HepG2 (cell line): Measurements from ENCODE around the gene NTM. TPM values are rescaled to one million over a fixed set of nuclear protein-coding genes. Genes with fewer than 3 reads are reported as not detected.
"Not testable (repeated sequence)": the region's sequence is repeated elsewhere in the genome, so short reads cannot be mapped to it uniquely, and the experiment has no call there.

Source experiments
- ATAC-seq: fragments of 200-7000 bp; cut with Tn5 transposase; 3 replicates; pipeline ENCODE4 v1.9.1; 2020; ENCODE audit warnings: mild to moderate bottlenecking, moderate library complexity
- BruUV-seq: library from RNA; stranded (reverse); fragments of 400-500 nt; replicated peaks from 2 replicates; lab custom pipeline; 2021; lab: Mats Ljungman, UMichigan
- CTCF ChIA-PET: fragments of 300-600 bp; formaldehyde crosslinking; extraction: SDS; loops from one replicate; lab custom pipeline; 2021; ENCODE audit warnings: low total read pairs, inconsistent platforms, low intra/inter-chr PET ratio; lab: Yijun Ruan, JAX
- POLR2A ChIA-PET: fragments of 350-600 bp; sonication (Branson Sonifier 250); formaldehyde crosslinking; loops from one replicate; lab custom pipeline; 2020; ENCODE audit warnings: antibody characterized with exemption, inconsistent platforms; lab: Yijun Ruan, JAX
- DNase-seq: peaks from one replicate; pipeline ENCODE4 v3.0.0-alpha.2; 2015; ENCODE audit warnings: low spot score
- FAIRE-seq: peaks from 3 replicates; lab custom pipeline; 2011; peaks lifted over from hg19 to GRCh38; lab: Jason Lieb, UNC
- H2AFZ ChIP-seq: one replicate; pipeline ENCODE4 v1.6.1; 2011; ENCODE audit warnings: low read length, inconsistent platforms
- H3K27ac ChIP-seq: fragments of 300-600 bp; 3 replicates; pipeline ENCODE4 v1.8.0; 2011; ENCODE audit warnings: mixed run types, mild to moderate bottlenecking, mixed read lengths, low read length, inconsistent platforms; ENCODE audit not compliant: insufficient read depth; ENCODE audit errors: extremely low read length
- H3K27me3 ChIP-seq, 2 experiments: fragments of 200-600 bp in 1 of 2; 2 replicates in 1 of 2; 3 replicates in 1 of 2; pipeline versions ENCODE4 v1.6.0 to v1.8.0; 2011; ENCODE audit warnings: low read length in 2 of 2, mild to moderate bottlenecking in 2 of 2, moderate library complexity in 2 of 2, inconsistent platforms in 1 of 2; ENCODE audit not compliant: insufficient read depth in 2 of 2, control insufficient read depth in 1 of 2
- H3K36me3 ChIP-seq, 2 experiments: fragments of 200-600 bp in 1 of 2; replicated peaks in 1 of 2; 2 replicates in 1 of 2; 3 replicates in 1 of 2; pipeline versions ENCODE4 v1.5.1 to v1.8.0; 2011; ENCODE audit warnings: low read length in 2 of 2, inconsistent platforms in 1 of 2; ENCODE audit not compliant: insufficient read depth in 2 of 2, control insufficient read depth in 1 of 2
- H3K4me1 ChIP-seq: 2 replicates; pipeline ENCODE4 v1.5.1; 2012; ENCODE audit warnings: low read length, inconsistent platforms; ENCODE audit not compliant: insufficient read depth
- H3K4me2 ChIP-seq: 2 replicates; pipeline ENCODE4 v1.6.0; 2011; ENCODE audit warnings: low read depth, low read length, inconsistent platforms
- H3K4me3 ChIP-seq, 3 experiments: fragments of 200-600 bp in 1 of 3; sonication (generic), shearing (Covaris generic) in 1 of 3; replicated peaks in 1 of 3; 2 replicates each; pipeline ENCODE4 v1.5.1; 2011 to 2016; ENCODE audit warnings: low read length in 3 of 3, inconsistent platforms in 2 of 3, low read depth in 2 of 3, mild to moderate bottlenecking in 2 of 3, control low read depth in 1 of 3, mixed read lengths in 1 of 3; ENCODE audit not compliant: insufficient read depth in 1 of 3
- H3K79me2 ChIP-seq: one replicate; pipeline ENCODE4 v1.6.1; 2011; ENCODE audit warnings: low read length, inconsistent platforms; ENCODE audit not compliant: insufficient read depth
- H3K9ac ChIP-seq: 2 replicates; pipeline ENCODE4 v1.6.0; 2011; ENCODE audit warnings: mild to moderate bottlenecking, low read depth, low read length, inconsistent platforms; ENCODE audit not compliant: insufficient read depth
- H3K9me3 ChIP-seq: 2 replicates; pipeline ENCODE4 v1.5.1; 2012; ENCODE audit warnings: mild to moderate bottlenecking, low read length
- H4K20me1 ChIP-seq: 2 replicates; pipeline ENCODE4 v1.6.0; 2011; ENCODE audit warnings: inconsistent platforms, mild to moderate bottlenecking, low read length, moderate library complexity; ENCODE audit not compliant: insufficient read depth
- ARNT ChIP-seq: fragments of 450-650 bp; IDR thresholded peaks from 2 replicates; pipeline ENCODE4 v1.6.1; 2017
- GLMP ChIP-seq: sonication (generic); formaldehyde crosslinking; IDR thresholded peaks from 2 replicates; pipeline ENCODE4 v1.9.0; 2021; ENCODE audit warnings: missing genetic modification reagents, mild to moderate bottlenecking, borderline replicate concordance
- MIER3 ChIP-seq: IDR thresholded peaks from 2 replicates; pipeline ENCODE4 v1.6.1; 2016; ENCODE audit warnings: missing compliant biosample characterization, borderline replicate concordance
- NFE2L2 ChIP-seq: fragments of 150-350 bp; IDR thresholded peaks from 2 replicates; pipeline ENCODE4 v1.6.1; 2014; ENCODE audit warnings: low read length
- SP1 ChIP-seq, 2 experiments: fragments of 450-650 bp in 1 of 2; sonication (generic) in 1 of 2; formaldehyde crosslinking in 1 of 2; IDR thresholded peaks; 2 replicates each; pipeline versions ENCODE4 v1.4.0 to v1.6.1; 2016 to 2020; ENCODE audit warnings: missing genetic modification reagents in 1 of 2
- SP140L ChIP-seq: sonication (generic); formaldehyde crosslinking; IDR thresholded peaks from 2 replicates; pipeline ENCODE4 v1.4.0; 2020; ENCODE audit warnings: missing genetic modification reagents, borderline replicate concordance
- TEAD3 ChIP-seq: optimal IDR thresholded peaks from 2 replicates; pipeline ENCODE3; 2016; ENCODE audit warnings: borderline replicate concordance
- TFE3 ChIP-seq: IDR thresholded peaks from 2 replicates; pipeline ENCODE4 v1.6.1; 2016
- ZFY ChIP-seq: sonication (generic); formaldehyde crosslinking; IDR thresholded peaks from 2 replicates; pipeline ENCODE4 v1.4.0; 2020; ENCODE audit warnings: missing genetic modification reagents
- ZNF598 ChIP-seq: sonication (generic); formaldehyde crosslinking; IDR thresholded peaks from 2 replicates; pipeline ENCODE4 v1.5.1; 2020; ENCODE audit warnings: mild to moderate bottlenecking, missing genetic modification reagents, borderline replicate concordance
- ZNF607 ChIP-seq: sonication (generic); formaldehyde crosslinking; IDR thresholded peaks from 2 replicates; pipeline ENCODE4 v1.5.1; 2020; ENCODE audit warnings: missing genetic modification reagents, mild to moderate bottlenecking, borderline replicate concordance
- ZNF678 ChIP-seq: sonication (generic); formaldehyde crosslinking; IDR thresholded peaks from 2 replicates; pipeline ENCODE4 v1.4.0; 2020; ENCODE audit warnings: mild to moderate bottlenecking, missing genetic modification reagents
- ZNF772 ChIP-seq: sonication (generic); formaldehyde crosslinking; IDR thresholded peaks from 2 replicates; pipeline ENCODE4 v1.5.0; 2020; ENCODE audit warnings: mild to moderate bottlenecking, missing genetic modification reagents
- WGBS: methylation state at CpG from one replicate; pipeline ENCODE4 v1.1.6; 2017; ENCODE audit warnings: low lambda C conversion rate; 5-methylcytosine and 5-hydroxymethylcytosine counted together
- in situ Hi-C: cut with HindIII; loops from 2 replicates; pipeline ENCODE4 v1.10.0; 2017; ENCODE audit warnings: low pct_unique_long_range_greater_than_20kb; ENCODE audit not compliant: extremely low pct_ligation_motif_present
- intact Hi-C: fragments of 100-400 bp; cut with micrococcal nuclease; formaldehyde crosslinking; loops from one replicate; pipeline ENCODE4 v1.10.0; 2022; ENCODE audit not compliant: unreplicated experiment
- polyA plus RNA-seq, 8 experiments: library from polyadenylated mRNA; depleted of rRNA in 3 of 8; stranded (reverse) in 7 of 8; unstranded in 1 of 8; fragments of >200 nt; fragmentation: Illumina TruSeq in 4 of 8; extraction: Trizol in 4 of 8; gene quantifications; 2 replicates each; pipeline versions ENCODE4 v1.2.1 to v1.2.3, GENCODE V29; 2011 to 2016; ENCODE audit warnings: low read depth in 4 of 8, missing spikeins in 1 of 8, mixed read lengths in 1 of 8; ENCODE audit not compliant: insufficient read depth in 1 of 8
- total RNA-seq, 5 experiments: library from RNA; depleted of rRNA; stranded (reverse); fragments of >200 nt; fragmentation: Illumina TruSeq; extraction: Trizol; gene quantifications; 2 replicates each; pipeline ENCODE4 v1.2.3, GENCODE V29; 2016; ENCODE audit warnings: low read depth in 1 of 5

Gene NTM
- total and polyA plus RNA-seq, 2 of the 13 experiments (the other 11 are each of a cell fraction or from before 2014, with no cell fraction given): not detected

GRCh38 chr11:131331546-131331945, 38.9 kb upstream of the NTM start:
- WGBS: 17% methylated on average over 5 of the region's 5 CpGs
- Histone ChIP-seq H4K20me1 (no peaks in the 10 kb centered on the region), H3K4me3 (no peak overlapping the region), H3K27me3 (no peaks in the 10 kb centered on the region; a peak in 2 of 5 replicates), H3K27ac (no peak overlapping the region), H3K9me3 (no peaks in the 10 kb centered on the region), H2AFZ (no peak overlapping the region), H3K9ac (no peak overlapping the region), H3K79me2 (no peaks in the 10 kb centered on the region), H3K36me3 (no peaks in the 10 kb centered on the region), H3K4me1 (no peaks in the 10 kb centered on the region), H3K4me2 (no peak overlapping the region)
- DNase-seq (no peak), FAIRE-seq (no peak), ATAC-seq (no peak)
- in situ Hi-C loops (no loop called here), intact Hi-C loops (no loop called here)
- POLR2A ChIA-PET: no interaction called here
- no peak for TF ChIP-seq ZFY (CRISPR knock-in tag)
- no peak for TF ChIP-seq SP140L
- no peak for TF ChIP-seq ZNF607 (CRISPR knock-in tag)
- CTCF ChIA-PET: no interaction called here
- no TSS peak for BruUV-seq

- no peaks in the 10 kb centered on the region for H3K79me2 ChIP-seq
- no peaks in the 10 kb centered on the region for H3K4me1 ChIP-seq
- no TSS peak for BruUV-seq
- FAIRE-seq (no peak), ATAC-seq (no peak), DNase-seq (no peak)
- ChIA-PET CTCF (no interaction called here), POLR2A (no interaction called here)
- intact Hi-C loops: no loop called here
- no peaks in the 10 kb centered on the region for H3K36me3 ChIP-seq
- H3K4me3 ChIP-seq: no peak overlapping the region
- no peaks in the 10 kb centered on the region for H3K9me3 ChIP-seq
- H4K20me1 ChIP-seq: no peaks in the 10 kb centered on the region
- no peak overlapping the region for H3K27ac ChIP-seq
- no peak overlapping the region for H2AFZ ChIP-seq
- H3K27me3 ChIP-seq: no peaks in the 10 kb centered on the region; a peak in 1 of 5 replicates
- TF ChIP-seq TFE3 (CRISPR knock-in tag) (no peak), SP1 (IDR thresholded peaks at IDR 0.05) (no peak), SP1 (CRISPR knock-in tag; IDR thresholded peaks at IDR 0.05) (no peak), TEAD3 (CRISPR knock-in tag) (no peak), ZNF772 (CRISPR knock-in tag) (no peak), GLMP (no peak), ZNF678 (no peak), MIER3 (CRISPR knock-in tag) (no peak), NFE2L2 (no peak), ARNT (no peak), ZNF598 (CRISPR knock-in tag) (no peak)
- in situ Hi-C loops: no loop called here
- H3K9ac ChIP-seq: no peak overlapping the region
- H3K4me2 ChIP-seq: no peak overlapping the region
Measured at GRCh38 chr11:131334601-131335000, 35.8 kb upstream of the NTM start.

- 29% methylated on average over 4 of the region's 5 CpGs for WGBS
- H3K79me2 ChIP-seq, intact Hi-C loops, H3K4me3 ChIP-seq, FAIRE-seq, DNase-seq, H3K9ac ChIP-seq, H2AFZ ChIP-seq, H3K36me3 ChIP-seq, ATAC-seq, H3K9me3 ChIP-seq, POLR2A ChIA-PET, CTCF ChIA-PET, H3K4me2 ChIP-seq, H3K4me1 ChIP-seq, H3K27me3 ChIP-seq, H4K20me1 ChIP-seq, in situ Hi-C loops, BruUV-seq, H3K27ac ChIP-seq: not testable (repeated sequence)
Measured at GRCh38 chr11:131341900-131342299, 28.5 kb upstream of the NTM start.
